Endothelial cell of umbilical vein (primary cell): Measurements from ENCODE around the gene ALAD.

Experiments
- POLR2A ChIP-seq: IDR thresholded peaks from 2 replicates; pipeline ENCODE4 v1.6.1; 2012; ENCODE audit warnings: low read depth, mild to moderate bottlenecking, control low read depth, low read length
- TF ChIP-seq, protein P1 (sequence below), 2 donors: IDR thresholded peaks; 1 replicate in 1 of 2; 2 replicates in 1 of 2; pipeline ENCODE4 v1.5.1; 2011; ENCODE audit warnings: low read length in 2 of 2, mild to moderate bottlenecking in 2 of 2, moderate library complexity in 2 of 2, control low read depth in 1 of 2, inconsistent platforms in 1 of 2, low read depth in 1 of 2; ENCODE audit not compliant: insufficient read depth in 1 of 2; ENCODE audit errors: extremely low read depth in 1 of 2

DNA sequence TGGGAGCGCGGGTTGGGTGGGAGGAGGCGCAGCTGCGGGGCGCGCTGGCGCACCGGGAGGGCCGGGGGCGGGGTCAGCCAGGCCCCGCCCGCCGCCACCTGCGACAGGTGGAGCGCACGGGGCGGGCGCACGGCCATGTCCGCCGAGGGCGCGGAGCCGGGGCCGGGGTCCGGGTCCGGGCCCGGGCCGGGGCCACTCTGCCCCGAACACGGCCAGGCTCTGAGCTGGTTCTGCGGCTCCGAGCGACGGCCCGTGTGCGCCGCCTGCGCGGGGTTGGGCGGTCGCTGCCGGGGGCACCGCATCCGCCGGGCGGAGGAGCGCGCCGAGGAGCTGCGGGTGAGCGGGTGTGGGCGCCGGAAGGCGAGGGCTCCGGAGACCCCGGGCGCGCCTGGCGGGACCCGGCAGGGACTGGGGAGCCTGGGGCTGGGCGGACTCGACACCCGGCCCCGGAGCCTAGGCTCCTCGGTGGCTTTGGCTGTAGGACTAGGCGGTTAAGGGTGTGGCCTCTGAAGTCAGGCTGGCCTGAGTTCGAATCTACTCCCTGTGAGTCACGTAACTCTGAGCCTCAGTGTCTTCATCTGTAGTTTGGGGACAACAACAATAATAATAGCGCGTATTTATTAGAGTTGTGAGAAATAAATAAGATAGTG is 51.5 kb downstream of the ALAD start, which contains the start of gene BSPRY:
- TF ChIP-seq POLR2A, result no peak
- TF ChIP-seq, protein P1, sequence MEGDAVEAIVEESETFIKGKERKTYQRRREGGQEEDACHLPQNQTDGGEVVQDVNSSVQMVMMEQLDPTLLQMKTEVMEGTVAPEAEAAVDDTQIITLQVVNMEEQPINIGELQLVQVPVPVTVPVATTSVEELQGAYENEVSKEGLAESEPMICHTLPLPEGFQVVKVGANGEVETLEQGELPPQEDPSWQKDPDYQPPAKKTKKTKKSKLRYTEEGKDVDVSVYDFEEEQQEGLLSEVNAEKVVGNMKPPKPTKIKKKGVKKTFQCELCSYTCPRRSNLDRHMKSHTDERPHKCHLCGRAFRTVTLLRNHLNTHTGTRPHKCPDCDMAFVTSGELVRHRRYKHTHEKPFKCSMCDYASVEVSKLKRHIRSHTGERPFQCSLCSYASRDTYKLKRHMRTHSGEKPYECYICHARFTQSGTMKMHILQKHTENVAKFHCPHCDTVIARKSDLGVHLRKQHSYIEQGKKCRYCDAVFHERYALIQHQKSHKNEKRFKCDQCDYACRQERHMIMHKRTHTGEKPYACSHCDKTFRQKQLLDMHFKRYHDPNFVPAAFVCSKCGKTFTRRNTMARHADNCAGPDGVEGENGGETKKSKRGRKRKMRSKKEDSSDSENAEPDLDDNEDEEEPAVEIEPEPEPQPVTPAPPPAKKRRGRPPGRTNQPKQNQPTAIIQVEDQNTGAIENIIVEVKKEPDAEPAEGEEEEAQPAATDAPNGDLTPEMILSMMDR (IDR thresholded peaks at IDR 0.05; ENCODE audit: extremely low read depth in 1 of 2, insufficient read depth in 1 of 2, low read depth in 1 of 2, low read length in 2 of 2), result no peak
